NOMO-1 (cell line): ENCODE results near the gene DNAH9.
"Not testable (repeated sequence)": the region's sequence is repeated elsewhere in the genome, so short reads cannot be mapped to it uniquely, and the experiment has no call there.

Source experiments
- DNase-seq, 2 experiments: peaks; one replicate each; lab custom pipeline; 2025; ENCODE audit not compliant: unreplicated experiment in 2 of 2; lab: John Stamatoyannopoulos, UW

The DNAH9 gene

DNA sequence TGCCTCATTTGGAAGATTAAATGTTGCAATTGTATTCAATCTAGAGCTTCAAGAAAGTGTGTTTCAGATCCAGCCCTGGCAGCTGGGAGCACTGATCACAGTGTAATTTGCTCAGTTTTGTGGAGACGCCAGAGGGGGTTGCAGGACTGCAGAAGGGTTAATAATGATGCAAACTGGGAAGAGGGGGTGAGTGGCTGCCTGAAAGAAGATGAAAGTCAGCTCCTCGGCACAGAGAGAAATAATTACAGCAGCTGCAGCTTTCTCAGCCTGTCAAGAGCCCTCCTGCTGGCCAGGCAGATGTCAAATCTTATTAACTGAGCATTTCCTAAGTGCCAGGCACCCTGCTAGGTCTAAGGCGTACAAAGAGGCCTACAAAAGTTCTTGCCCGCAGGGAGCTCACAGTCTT, 301.3 kb downstream of the DNAH9 start:
- no peak for DNase-seq

DNA sequence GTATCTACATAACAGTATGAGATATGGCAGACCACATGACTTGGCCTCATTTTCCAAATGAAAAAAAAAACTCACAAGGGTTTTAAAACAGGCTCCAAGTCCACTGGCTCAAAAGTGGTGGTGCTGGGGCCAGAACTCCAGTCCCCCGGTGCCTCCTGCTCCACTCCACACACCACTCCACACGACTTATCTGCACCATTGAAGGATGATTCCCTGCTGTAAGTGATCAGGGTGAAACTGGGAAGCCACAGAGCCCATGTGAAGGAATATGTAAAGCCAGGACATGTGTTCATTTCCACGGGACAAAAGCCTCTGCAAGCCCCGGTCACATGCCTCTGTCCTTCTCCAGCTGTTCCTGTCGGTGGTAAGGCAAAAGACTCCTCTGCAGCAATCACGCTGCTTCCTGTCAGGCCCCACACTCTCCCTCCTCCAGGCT, 301.8 kb downstream of the DNAH9 start:
- DNase-seq, result no peak

DNA sequence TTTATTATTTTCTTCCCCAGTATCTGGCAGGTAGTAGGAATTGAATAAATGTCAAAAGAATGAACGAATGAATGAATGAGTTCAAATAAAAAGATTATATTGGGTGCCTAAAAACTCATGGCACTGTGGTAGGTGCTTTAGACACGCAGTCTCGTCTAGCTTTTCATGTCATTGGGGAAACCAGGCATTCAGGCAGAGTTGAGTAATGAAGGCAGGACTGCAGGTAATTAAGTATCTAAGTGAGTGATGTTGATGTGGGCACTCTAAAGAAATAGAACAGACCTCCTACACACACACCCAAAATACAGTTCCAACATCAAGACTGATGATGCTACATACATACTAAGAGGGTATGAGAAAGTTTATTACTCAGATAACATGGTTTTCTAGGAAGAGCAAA, 302.4 kb downstream of the DNAH9 start:
- DNase-seq, result no peak

DNA sequence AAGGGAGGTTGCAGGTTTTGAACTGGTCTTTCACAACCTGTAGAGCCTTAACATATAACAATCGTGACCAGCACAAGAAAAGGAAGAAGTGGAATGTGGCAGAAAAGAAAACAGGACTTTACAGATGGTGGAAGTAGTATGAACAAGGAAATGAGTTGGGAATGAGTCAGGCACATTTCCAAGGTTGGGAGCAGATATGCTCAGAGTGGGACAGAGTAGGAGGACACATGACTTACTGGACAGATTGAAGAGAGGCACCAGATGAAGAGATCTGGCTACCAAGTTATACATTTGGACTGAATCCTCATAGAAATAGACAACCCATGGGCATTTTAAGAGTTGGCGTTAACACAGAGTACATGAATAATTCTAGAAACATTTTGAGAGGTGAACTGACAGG, 303.7 kb downstream of the DNAH9 start:
- no peak for DNase-seq

DNA sequence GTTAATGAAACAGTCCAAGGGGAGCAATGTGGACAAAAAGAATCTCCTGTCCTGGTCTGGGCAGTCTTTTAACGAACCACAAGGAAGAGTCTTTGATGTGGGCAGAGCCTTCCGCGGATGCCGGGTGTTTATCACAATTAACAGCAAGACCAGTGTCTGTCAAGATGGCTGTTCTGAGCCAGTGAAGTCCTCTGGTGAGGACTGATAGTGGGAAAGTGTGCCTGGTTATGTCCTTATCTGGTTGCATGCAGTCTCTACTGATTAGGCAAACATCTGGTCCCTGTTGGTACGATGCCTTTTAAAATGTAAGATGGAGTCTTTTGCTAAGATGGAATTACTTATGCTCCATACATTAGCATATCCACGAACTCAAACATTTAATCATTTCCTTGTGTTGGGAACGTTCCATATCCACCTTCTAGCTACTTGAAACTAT, 310.5 kb downstream of the DNAH9 start:
- DNase-seq, result no peak

DNA sequence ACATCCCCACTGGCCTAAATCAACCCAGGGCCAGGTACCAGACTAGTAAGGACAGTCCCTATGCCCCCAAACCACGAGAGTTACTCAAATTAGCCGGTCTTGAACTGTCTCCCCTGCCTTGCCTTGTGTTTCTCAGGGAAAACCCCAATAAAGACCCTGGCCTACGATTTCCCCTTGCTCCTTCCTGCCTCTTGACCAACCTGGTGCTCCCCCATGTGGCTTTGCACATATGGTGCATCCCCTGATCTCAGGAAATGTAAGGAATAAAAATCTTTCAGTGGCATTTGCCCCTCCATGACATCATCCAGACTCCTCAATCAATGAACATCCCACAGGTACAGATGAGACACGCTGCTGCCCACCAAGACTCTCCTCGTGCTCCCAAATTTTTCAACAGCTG, 311.1 kb downstream of the DNAH9 start:
- no peak for DNase-seq

DNA sequence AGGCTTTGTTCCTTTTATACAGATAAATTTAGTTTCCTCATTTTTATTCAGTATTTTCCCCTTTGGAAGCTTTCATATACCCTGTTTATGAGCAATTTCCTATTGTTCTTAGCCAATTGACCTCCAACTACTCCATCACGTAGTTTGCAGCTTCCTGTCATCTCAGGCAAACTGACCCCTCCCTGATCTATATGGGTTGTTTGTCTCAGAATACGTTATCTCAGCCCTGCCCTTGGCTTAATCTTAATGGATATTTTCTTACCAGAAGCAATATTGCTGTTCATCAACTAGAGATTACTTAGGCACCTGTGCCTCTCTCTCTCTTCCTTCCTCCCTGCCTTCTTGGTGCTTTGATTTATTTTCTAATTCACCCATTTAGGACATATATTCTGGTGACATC, 317.8 kb downstream of the DNAH9 start:
- DNase-seq, result no peak

DNA sequence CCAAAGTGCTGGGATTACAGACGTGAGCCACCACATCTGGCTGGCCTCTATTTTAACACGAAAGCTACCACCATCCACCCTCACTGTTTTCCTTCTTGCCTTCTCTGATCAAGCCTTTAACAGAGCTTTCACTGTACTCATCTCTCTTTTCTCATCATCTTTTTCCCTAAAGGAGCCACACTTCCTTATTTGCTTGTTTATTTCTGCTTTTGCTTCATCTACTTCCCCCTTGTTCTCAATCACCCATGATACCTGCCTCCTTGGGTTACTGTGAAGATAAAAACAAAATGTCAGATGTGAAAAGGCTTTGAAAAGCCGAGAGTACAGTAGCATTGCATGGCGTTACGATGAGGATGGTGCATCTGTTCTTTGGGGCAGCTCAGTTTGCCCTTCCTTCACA, 319.1 kb downstream of the DNAH9 start:
- DNase-seq, result no peak

DNA sequence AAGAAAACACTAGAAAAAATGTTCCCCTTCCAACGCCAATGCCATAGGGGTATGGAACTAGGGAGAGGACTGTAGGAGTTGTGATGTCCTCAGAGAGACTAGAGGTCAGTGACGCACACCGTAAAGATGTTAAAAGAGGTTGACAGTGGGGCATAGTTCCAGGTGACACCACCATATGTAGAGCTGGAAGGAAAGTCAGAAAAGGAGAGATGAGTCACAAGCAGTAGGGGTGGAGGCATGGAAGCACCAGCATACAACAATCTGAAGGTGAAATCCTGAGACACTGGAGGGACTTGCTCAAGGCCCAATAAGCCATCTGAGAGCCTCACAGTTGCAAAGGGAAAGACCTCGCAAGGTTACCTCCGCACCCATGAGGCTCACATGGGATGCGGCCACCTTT, 323.0 kb downstream of the DNAH9 start:
- no peak for DNase-seq

DNA sequence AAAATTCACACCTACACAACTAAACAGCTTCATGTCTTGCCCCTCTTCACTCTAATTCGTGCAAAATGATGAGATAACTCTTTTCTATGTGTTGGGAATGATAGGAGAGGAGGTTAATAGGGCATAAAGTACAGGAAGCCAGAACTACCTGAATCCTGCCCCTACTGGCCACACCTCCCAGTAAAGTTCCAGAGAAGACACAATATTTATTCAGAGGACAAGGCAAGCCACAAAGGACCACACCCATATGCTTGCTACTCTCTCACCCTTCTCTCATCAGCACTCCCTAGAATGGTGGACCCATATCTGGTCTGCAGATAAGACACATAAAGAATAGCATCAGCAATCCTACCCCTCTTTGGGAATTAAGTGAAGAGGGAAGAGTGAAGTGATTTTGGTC, 324.4 kb downstream of the DNAH9 start:
- no peak for DNase-seq

DNA sequence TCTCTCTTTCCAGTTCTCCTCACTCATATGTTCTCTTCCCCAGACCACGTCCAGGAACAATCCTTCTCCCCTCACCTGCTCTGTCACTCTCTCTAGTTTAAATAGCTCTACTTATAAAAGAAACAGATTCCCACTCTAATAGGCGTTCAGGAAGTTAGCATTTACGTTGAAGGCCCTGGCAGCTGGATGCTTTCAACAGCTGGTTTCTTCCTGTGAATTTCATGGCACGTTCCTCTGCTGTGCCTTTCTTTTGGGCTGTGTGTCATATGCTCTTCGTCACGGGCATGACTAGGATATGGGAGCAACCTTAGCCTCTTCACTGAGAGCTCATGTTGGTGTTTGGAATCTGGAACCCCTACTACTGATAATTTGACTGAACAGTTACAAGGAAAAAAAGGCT, 325.8 kb downstream of the DNAH9 start:
- DNase-seq, result no peak

DNA sequence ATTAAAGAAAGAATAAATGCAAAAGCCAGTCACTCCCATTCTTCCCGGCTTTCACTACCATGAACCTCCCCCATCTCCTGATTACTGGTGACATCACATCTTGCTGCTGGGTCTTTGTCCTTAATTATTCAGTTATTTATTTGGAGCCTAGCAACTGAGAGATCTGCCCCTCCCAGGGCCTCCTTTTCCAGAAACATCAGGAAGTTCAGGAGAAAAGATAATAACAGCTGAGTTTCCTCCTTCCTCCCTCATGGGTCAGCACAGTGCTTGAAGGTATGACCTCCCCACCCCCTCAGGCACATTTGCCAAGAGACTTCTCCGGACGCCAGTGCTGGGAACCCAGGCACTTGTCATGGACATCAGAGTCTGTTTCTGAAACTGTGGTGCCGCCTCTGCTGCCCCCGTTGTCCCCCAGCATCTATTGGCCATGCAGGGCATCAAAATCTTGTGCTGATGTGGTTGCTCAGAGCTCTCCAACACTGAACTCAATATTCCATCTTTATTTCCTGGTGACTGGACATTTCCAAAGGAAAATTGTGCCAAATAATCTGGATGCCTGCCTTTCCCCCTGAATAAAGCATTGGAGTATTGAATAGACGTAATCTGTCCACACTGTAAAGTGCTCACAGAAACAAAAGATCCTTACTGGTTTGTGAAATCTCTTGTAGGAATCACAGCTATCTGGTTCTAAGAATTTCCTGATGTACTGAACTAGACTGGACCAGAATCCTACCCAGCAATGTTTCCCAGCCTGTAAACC, 327.2 kb downstream of the DNAH9 start:
- DNase-seq, result no peak

DNA sequence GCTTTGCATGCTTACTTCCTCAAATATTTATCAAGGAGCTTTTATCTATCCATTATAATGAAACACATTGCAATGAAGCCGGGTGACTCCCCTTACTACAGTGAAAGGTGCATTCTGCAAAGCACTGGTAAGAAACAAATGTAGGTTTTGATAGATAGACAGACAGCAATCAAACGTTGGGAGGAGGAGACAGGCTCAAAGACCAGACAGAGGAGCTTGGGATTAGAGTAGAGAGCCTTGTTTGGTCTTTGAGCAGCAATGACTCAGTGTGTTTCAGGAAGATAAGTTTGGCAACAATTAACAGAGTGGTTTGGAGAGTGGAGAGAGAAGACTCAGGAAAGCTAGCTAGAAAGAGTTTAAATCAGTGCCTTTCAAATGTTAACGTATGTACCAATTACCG, 330.2 kb downstream of the DNAH9 start:
- no peak for DNase-seq

DNA sequence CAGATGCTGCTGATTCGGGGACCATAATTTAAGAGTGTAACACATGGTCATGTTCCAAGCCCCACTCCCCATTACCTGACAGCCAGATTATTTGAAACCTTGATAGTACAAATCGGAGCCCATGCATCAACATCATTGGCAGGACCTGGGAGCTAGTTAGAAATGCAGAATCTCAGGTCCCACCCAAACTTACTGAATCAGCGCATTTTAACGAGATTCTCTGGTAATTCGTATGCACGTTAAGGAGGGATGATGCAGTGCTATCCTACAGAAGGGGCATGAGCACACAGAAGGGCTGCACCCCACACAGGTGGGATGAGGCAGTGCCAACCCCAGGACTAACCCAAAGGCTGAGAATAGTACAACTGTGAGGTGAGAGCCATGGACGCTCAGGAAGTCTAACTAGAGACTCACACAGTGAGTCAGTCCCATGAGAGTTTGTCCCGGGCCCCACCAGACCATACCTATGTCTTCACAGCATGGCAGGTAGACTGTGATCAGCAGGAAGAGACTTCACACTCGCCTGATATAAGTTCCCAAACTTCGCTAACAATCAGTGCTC, 334.1 kb downstream of the DNAH9 start:
- no peak for DNase-seq

DNA sequence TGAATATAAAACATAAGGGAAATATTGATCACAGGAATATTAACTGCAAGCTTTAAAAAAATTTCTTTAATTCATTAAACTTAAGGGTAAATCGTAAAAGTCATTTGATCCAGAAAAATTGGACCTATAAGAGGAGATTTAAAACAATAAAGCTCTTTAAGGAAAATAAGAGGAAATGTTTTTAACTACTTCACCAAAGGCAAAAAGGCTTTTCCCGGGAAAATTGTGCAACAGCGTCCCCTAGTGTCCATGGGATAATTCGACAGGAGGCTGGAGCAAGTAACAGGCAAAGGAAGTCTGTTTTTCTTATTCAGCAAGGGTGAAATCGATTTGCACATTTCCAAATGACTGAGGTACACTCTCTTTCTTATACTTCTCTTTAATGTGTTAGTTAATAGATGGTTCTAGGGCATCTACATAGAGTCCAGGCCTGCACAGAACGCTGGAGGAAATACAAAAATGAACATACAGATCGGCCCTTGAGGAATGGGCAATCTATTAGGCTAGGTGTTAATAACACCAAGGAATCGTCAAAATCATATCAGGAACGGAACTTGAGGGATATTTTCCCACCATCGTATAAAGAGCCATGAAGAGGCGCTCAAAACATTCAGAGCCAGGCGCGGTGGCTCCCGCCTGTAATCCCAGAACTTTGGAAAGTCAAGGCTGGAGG, 337.6 kb downstream of the DNAH9 start:
- peak; percentile 1 to 21 for DNase-seq

DNA sequence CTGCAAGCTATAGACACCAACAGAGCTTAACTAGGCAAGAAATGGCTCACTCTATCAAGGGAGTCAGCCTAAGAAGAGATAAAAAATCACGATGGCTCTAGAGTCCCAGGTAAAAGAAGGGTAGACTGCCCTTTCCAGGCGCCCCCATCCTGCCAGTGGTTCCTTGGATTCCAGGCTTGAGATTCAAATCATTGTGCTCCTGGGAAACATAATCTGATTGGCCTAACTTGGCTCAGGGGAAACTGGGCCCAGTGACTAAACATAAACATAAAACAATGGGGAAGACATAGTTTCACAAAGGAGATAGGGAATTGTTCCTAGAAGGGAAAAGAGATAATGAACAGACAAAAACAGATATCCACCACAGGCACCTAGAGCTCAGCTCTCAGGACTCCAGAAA, 342.6 kb downstream of the DNAH9 start:
- DNase-seq, result no peak

DNA sequence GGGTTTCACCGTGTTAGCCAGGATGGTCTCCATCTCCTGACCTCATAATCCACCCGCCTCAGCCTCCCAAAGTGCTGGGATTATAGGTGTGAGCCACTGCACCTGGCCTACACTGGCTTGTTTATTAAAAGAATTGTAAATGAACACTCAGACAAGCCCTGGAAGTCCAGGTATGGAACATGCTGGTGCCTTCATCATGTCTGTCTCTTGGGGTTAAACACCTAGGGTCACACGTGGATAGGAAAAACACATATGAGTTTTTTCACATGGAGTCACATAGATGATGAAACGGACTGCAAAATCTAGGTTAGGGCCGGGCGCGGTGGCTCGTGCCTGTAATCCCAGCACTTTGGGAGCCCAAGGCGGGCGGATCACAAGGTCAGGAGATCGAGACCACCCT, 344.8 kb downstream of the DNAH9 start:
- not testable (repeated sequence) for DNase-seq

DNA sequence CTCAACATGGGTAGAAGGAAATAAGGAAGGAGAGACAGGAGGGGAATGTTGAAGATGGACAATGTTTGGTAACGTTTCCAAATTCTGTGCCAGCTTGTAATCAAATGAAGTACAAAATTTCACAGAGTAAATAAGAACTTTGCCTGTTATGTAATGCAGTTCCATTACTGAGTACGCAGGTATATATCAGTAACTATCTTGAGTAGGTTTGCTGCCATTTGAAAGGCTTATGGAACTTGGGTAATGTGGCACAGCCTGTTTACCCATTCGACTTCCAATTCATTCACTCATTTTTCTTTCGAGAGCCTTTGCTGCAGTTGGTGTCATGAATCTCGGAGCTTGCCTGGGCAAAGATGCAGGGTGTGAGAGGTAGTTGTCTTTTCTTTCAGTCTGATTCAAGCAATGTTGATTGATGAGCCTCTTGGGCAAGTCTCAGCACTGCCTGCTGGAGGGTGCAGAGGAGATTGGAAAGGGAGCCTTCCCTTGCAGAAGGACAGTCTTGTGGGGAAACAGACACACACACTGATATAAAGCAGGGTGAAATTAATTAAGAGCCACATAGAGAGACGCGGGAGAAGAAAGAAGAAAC, 345.6 kb downstream of the DNAH9 start:
- no peak for DNase-seq

DNA sequence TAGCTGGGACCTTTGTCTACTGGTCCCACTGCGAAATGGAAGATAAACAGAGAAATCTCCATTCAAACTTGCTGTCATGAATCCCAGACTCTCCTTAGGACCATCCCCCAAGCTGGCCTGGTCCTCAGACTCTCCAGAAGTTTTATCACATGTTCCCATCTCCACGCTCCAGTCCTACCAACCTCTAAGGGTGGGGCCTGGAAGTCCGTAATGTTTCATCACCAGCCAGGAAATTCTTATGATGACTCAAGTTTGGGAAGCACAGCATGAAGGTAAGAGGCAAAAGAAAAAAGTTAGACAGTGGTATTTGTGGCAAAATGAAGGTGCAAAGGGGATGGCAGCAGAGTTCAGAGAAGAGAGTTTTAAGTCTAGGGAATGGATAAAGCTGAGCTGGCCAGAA, 346.3 kb downstream of the DNAH9 start:
- no peak for DNase-seq

DNA sequence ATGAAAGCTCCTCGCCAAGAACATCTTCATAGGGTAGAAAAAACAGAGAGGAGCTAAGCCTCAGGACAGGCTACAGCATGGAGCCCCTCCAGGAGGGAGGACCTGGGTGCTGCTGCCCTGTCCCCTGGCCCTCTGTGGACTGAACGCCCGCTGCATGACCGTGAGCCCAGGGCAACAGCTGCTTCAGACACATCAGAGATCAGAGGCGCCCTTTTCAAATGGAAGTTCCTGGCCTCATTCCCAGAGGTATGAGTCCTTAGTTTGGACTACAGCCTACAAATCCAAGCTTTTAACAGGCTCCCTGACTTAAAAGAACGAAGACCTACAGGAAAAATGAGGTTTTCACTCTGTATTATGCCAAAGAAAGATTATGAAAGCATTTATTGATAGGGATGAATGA, 350.5 kb downstream of the DNAH9 start:
- no peak for DNase-seq

DNA sequence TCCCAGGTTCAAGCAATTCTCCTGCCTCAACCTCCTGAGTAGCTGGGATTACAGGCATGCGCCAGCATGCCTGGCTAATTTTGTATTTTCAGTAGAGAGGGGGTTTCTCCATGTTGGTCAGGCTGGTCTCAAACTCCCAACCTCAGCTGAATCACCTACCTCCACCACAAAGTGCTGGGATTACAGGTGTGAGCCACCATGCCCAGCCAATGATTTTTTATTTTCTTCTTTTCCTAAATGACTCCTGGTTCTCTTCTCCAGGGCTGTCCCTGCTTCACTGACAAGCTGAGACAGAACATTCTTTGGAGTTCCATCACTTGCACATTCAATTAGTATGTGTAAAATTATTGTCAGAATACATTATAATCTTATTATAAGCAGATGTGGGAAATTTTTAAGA, 351.3 kb downstream of the DNAH9 start:
- not testable (repeated sequence) for DNase-seq
